ENCODE results near the gene CCL4L2. TPM values are rescaled to one million over a fixed set of nuclear protein-coding genes. Genes with fewer than 3 reads are reported as not detected.
"Not testable (repeated sequence)": the region's sequence is repeated elsewhere in the genome, so short reads cannot be mapped to it uniquely, and the experiment has no call there.

The CCL4L2 gene
- total RNA-seq, 1 experiment from 2014 or later, result not detected

DNA sequence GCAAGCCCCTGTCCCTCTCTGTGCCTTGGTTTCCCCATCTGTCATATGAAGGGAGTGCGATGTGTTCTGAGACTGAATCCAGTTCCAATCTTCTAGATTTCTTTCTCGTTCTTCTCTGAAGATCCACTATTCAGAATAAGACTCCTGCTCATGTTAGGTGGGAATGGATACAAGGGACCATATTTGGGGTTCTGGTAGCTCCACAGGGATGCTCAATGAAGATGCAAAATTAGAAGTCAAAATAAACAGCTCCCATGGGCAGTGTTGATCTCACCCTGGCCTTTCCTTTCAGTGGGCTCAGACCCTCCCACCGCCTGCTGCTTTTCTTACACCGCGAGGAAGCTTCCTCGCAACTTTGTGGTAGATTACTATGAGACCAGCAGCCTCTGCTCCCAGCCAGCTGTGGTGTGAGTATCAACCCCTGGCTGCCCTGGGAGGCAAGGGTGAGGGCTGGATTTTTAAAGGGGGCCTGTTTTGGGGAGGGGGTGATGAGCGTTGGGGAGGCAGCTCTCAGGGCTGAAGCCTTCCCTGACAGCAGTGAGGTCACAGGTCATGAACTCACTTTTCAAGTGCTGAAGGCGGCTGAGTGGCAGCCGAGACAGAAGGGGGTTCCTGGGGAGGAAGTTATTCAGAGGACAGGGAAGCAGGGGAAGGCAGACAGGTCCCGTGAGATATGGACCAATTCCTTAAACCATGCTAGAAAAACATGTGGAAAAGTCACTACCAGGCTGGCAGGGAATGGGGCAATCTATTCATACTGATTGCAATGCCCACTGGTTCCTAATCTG lies 815 bp downstream of the CCL4L2 start:
- H3K36me3 ChIP-seq, H3K9me3 ChIP-seq, H3K4me3 ChIP-seq, DNase-seq: not testable (repeated sequence)
- peaks cover 22% of the 10 kb centered on the region for H3K27me3 ChIP-seq

DNA sequence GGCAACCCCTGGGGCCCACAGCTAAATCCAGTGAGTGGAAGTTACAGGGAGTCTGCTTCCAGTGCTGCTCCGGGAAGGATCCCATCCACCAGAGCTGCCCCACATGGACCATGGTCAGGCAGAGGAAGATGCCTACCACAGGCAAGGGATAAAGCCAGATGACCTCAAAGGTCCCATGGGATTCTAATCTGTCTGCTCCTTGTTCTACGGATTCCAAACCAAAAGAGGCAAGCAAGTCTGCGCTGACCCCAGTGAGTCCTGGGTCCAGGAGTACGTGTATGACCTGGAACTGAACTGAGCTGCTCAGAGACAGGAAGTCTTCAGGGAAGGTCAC lies 1.4 kb downstream of the CCL4L2 start:
- Histone ChIP-seq H3K4me3 (no peak overlapping the region), H3K36me3 (no peaks in the 10 kb centered on the region), H3K9me3 (no peaks in the 10 kb centered on the region), H3K27me3 (peaks cover 20% of the 10 kb centered on the region)
- DNase-seq, result no peak

DNA sequence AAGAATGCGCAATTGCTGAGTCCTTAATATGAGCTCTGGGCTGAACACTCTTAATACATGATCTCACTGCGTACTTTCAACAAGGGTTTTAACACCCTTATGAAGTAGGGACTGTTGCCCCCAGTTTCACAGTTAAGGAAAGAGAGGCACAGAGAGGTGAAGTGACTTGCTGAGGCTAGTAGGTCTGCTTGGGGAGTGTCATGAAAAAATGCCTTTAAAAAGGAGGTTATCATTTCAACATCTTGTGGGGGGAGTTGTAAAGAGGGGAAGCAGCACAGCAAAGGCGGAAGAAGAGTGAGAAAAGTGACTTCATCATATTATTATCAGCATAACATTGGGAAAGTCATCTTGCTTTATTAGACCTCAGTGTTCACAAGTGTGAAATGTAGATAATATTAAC lies 2.1 kb downstream of the CCL4L2 start:
- DNase-seq, result no peak
- peaks cover 24% of the 10 kb centered on the region for H3K27me3 ChIP-seq
- H3K9me3 ChIP-seq, result peaks cover 4% of the 10 kb centered on the region

DNA sequence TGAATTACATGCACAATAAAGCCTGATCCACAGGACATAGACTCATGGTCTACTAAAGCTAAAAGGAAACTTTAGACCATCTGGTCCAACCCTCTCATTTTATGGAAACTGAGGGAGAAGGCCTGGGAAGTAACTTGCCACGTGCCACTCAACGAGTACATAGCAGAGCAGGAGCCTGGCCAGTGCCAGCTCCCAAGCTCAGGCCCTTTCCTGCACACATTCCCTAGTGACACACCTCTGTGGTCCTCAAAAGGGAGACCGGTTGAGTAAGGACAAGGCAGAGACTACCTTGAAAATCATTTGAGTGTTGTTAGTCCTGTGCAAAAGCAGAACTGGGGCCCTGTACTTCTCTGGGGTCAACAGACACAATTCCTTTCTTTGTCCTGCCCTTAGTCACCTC lies 2.8 kb downstream of the CCL4L2 start:
- no peaks in the 10 kb centered on the region for H3K36me3 ChIP-seq
- peaks cover 11% of the 10 kb centered on the region for H3K9me3 ChIP-seq
- no peak for DNase-seq
- peaks cover 28% of the 10 kb centered on the region for H3K27me3 ChIP-seq
- H3K4me3 ChIP-seq, result no peak overlapping the region

More for the DNA sequence above, 2.1 kb downstream of the CCL4L2 start:
- Histone ChIP-seq H3K4me3 (no peak overlapping the region), H3K36me3 (no peaks in the 10 kb centered on the region)

DNA sequence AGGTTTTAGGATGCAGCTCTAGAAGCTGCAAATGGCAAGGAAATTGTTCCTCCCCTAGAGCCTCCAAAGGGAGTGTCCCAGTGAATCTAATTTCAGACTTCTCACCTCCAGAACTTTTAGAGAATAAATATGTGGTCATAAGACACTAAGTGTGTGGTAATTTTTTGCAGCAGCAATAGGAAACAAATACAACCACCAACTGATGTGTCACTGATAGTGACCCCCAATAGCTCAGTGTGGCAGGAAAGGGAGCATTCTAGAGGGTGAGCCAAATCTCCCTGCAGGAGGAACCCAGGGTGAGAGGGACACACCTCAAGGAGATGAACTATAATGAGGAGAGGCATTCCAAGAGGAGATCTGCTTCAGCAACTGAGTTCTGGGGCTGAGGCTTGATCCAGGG lies 4.1 kb downstream of the CCL4L2 start:
- DNase-seq, result no peak
- peaks cover 26% of the 10 kb centered on the region for H3K27me3 ChIP-seq
- H3K9me3 ChIP-seq, result peaks cover 11% of the 10 kb centered on the region
- no peak overlapping the region for H3K4me3 ChIP-seq
- H3K36me3 ChIP-seq, result no peaks in the 10 kb centered on the region

DNA sequence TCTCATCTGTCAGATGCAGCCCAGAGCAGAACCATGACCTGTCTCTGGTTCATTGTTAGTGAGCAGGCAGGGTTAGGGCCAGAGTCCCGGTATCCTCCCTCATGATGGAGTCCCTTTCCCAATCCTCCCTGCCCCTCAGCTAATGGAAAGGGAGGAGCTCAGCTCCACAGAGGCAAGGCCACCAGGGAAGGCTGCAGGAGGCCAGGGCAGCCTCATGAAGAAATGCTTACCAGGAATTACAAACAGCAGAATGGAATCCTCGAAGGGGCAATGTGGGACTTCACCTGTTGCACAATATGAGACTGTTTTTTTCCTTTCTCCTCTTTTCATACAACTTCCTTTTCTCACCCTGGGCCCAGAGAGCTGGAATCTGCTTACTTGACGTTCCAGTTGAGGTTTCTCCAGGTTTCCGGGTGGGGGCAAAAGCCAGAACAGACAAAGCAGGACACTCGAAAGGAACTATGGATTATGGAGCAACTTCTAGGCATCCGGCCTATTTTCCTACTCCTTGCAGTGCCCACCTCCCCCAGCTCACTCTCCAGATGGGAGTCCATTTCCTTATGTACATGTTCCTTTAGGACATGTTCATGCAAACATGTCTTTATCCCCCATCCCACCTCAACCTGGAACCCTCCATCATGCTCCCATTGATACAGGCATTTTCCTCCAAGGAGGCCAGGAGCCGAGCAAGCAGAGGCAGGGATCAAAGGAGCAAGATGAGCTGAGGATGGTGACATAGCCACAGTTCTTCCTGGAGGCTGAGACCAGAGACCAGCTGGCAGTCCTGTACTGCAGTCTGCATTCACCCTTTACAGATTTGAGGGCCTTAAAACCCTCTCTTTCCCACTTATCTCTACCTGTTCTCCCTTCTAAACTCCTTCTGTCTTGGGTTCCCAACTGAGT lies 4.8 kb downstream of the CCL4L2 start:
- H3K36me3 ChIP-seq, DNase-seq, H3K4me3 ChIP-seq: not testable (repeated sequence)
- Histone ChIP-seq H3K27me3 (peaks cover 26% of the 10 kb centered on the region), H3K9me3 (peaks cover 11% of the 10 kb centered on the region)

DNA sequence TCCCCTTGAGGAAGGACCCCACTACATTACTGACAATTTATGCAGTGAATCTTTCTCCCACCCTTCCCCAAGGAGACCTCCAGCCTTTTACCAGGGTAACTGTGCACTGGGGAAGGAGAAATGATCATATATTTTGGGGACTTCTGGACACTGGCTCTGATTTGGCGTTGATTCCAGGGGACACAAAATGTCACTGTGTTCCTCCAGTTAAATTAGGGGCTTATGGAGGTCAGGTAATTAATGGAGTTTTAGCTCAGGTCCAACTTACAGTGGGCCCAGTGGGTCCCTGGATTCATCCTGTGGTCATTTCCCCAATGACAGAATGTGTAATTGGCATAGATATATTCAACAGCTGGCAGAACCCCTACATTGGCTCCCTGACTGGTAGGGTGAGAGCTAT lies 8.7 kb downstream of the CCL4L2 start:
- DNase-seq, H3K36me3 ChIP-seq, H3K4me3 ChIP-seq: not testable (repeated sequence)
- H3K9me3 ChIP-seq, result peaks cover 11% of the 10 kb centered on the region
- H3K27me3 ChIP-seq, result peaks cover 13% of the 10 kb centered on the region

DNA sequence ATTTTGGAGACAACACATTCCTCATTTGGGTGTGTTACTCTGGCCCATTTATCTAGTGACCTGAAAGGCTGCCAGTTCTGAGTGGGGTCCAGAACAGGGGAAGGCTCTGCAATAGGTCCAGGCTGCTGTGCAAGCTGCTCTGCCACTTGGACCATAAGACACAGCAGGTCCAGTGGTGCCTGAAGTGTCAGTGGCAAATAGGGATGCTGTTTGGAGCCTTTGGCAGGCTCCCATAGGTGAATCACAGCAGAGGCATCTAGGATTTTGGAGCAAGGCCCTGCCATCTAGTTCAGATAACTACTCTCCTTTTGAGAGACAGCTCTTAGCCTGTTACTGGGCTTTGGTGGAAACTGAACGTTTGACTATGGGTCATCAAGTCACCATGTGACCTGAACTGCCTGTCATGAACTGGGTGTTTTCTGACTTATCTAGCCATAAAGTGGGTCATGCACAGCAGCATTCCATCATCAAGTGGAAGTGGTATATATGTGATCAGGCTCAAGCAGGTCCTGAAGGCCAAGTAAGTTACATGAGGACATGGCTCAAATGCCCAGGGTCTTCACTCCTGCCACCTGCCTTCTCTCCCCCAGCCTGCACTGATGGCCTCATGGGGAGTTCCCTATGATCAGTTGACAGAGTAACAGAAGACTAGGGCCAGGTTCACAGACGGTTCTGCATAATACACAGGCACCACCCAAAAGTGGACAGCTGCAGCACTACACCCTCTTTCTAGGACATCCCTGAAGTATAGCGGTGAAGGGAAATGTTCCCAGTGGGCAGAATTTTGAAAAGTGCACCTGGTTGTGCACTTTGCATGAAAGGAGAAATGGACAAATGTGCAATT lies 10.1 kb downstream of the CCL4L2 start:
- H3K36me3 ChIP-seq, H3K4me3 ChIP-seq: not testable (repeated sequence)
- DNase-seq, result peak; percentile 89
- peaks cover 11% of the 10 kb centered on the region for H3K9me3 ChIP-seq
- H3K27me3 ChIP-seq, result peaks cover 11% of the 10 kb centered on the region

DNA sequence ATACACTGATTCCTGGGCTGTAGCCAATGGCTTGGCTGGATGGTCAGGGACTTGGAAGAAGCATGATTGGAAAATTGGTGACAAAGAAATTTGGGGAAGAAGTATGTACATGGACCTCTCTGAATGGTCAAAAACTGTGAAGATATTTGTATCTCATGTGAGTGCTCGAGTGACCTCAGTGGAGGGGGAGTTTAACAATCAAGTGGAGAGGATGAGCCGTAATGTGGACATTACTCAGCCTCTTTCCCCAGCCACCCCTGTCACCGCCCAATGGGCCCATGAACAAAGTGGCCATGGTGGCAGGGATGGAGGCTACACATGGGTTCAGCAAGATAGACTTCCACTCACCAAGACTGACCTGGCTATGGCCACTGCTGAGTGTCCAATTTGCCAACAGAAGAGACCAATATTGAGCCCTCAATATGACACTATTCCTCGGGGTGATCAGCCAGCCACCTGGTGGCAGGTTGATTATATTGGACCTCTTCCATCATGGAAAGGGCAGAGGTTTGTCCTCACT lies 10.8 kb downstream of the CCL4L2 start:
- H3K9me3 ChIP-seq, result peaks cover 11% of the 10 kb centered on the region
- not testable (repeated sequence) for DNase-seq, H3K27me3 ChIP-seq, H3K36me3 ChIP-seq, H3K4me3 ChIP-seq

DNA sequence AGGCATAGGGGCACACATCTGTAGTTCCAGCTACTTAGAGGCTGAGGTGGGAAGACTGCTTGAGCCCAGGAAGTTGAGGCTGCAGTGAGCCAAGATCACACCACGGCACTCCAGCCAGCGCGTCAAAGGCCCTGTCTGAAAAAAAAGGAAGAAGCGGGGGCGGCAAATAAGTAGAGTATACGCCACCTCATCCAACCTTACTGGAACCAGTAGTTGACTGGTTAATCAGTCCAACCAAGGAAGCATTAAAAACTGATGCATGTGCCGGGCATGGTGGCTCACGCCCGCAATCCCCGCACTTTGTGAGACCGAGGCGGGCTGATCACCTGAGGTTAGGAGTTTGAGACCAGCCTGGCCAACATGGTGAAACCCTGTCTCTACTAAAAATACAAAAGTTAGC lies 12.1 kb downstream of the CCL4L2 start:
- not testable (repeated sequence) for H3K36me3 ChIP-seq, H3K4me3 ChIP-seq, H3K27me3 ChIP-seq, DNase-seq, H3K9me3 ChIP-seq

DNA sequence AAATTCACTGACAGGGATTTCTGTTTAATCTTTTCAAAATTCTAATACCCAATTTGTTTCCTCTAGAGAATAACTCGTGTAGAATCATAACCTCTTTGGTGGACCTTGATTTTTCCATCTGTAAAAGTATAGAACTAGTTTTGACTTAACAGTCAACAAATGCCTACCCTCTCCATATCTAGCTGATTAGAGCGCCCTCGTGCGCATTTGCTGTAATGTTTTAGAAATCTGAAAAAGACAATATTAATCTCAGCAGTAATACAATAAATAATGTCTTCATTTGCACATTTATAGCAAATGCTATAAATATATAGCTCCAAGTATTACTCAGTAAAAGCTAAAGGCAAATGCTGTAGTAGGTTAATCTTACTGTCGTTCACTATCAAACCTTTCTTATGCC lies 18.8 kb downstream of the CCL4L2 start:
- not testable (repeated sequence) for H3K36me3 ChIP-seq, H3K27me3 ChIP-seq, H3K9me3 ChIP-seq, H3K4me3 ChIP-seq
- peak; percentile 26 for DNase-seq

DNA sequence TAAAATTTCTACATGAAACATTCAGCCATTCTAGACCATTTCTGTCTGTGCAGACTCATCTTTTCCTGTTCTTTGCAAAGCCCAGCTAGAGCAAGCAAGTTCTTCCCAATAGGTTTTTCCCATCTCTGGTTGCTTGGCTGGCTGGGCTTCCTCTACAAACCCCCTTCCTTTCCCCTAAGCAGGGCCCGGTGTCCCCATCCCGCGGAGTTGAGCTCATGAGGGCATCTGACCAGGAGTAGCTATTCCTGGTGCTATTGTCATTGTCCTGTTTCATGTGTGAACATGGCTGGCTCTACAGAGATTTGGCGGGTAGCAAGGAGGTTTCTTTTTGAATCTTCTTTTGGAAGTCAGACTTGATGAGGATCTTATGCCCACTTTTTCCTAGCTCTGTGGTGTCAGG lies 31.2 kb downstream of the CCL4L2 start:
- not testable (repeated sequence) for H3K4me3 ChIP-seq, H3K9me3 ChIP-seq, H3K27me3 ChIP-seq, DNase-seq, H3K36me3 ChIP-seq

Other genes with a start within 250 kb of the CCL4L2 start
- gene CCL16, start 229.6 kb upstream of the CCL4L2 start, total RNA-seq (2014; rRNA removed; shearing (Covaris generic); ENCODE audit: low replicate concordance), result not detected in 2 replicates
- not detected in 2 replicates for gene CCL14, start 224.3 kb upstream of the CCL4L2 start, total RNA-seq (2014; rRNA removed; shearing (Covaris generic); ENCODE audit: low replicate concordance)
- not detected in 2 replicates for gene CCL15, start 209.5 kb upstream of the CCL4L2 start, total RNA-seq (2014; rRNA removed; shearing (Covaris generic); ENCODE audit: low replicate concordance)
- gene CCL23, start 193.1 kb upstream of the CCL4L2 start, total RNA-seq (2014; rRNA removed; shearing (Covaris generic); ENCODE audit: low replicate concordance), result not detected in 2 replicates
- gene CCL18, start 146.8 kb upstream of the CCL4L2 start, total RNA-seq (2014; rRNA removed; shearing (Covaris generic); ENCODE audit: low replicate concordance), result not detected in 2 replicates
- gene CCL3, start 120.9 kb upstream of the CCL4L2 start, total RNA-seq (2014; rRNA removed; shearing (Covaris generic); ENCODE audit: low replicate concordance), result not detected in 2 replicates
- gene CCL4, start 107.2 kb upstream of the CCL4L2 start, total RNA-seq (2014; rRNA removed; shearing (Covaris generic); ENCODE audit: low replicate concordance), result not detected in 2 replicates
- not detected in 2 replicates for gene TBC1D3B, start 34.4 kb upstream of the CCL4L2 start, total RNA-seq (2014; rRNA removed; shearing (Covaris generic); ENCODE audit: low replicate concordance)
- not detected in 2 replicates for gene CCL3L1, start 14.3 kb upstream of the CCL4L2 start, total RNA-seq (2014; rRNA removed; shearing (Covaris generic); ENCODE audit: low replicate concordance)
- gene TBC1D3I, start 53.5 kb downstream of the CCL4L2 start, total RNA-seq (2014; rRNA removed; shearing (Covaris generic); ENCODE audit: low replicate concordance), result not detected in 2 replicates
- not detected in 2 replicates for gene TBC1D3G, start 112.8 kb downstream of the CCL4L2 start, total RNA-seq (2014; rRNA removed; shearing (Covaris generic); ENCODE audit: low replicate concordance)
- not detected in 2 replicates for gene TBC1D3H, start 177.4 kb downstream of the CCL4L2 start, total RNA-seq (2014; rRNA removed; shearing (Covaris generic); ENCODE audit: low replicate concordance)